ENCODE data around the gene KMT2C. TPM values are rescaled to one million over a fixed set of nuclear protein-coding genes. Genes with fewer than 3 reads are reported as not detected.
"Not testable (repeated sequence)": the region's sequence is repeated elsewhere in the genome, so short reads cannot be mapped to it uniquely, and the experiment has no call there.

Gene KMT2C
- total RNA-seq, 2 donors from 2014 or later: 70.0 to 110 TPM

DNA sequence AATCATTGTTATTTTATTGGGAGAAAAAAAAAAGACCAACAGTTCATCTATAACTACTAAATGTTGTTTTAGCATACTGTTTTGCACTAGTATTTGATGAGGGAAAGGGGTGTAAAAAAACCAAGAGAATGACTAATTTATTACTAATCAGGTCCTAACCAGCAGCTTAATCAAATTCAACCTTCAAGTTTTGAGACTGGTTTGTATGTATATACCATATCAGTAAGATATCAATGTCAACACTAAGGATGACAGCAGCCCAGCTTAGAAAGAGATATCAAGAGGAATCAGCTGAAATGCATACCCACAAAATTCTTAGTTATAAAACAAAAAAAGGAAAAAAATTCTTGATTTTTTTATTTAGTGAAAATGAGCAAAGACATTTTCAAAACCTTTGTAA is 122.6 kb downstream of the KMT2C start:
- ATAC-seq (ENCODE audit: insufficient number of reproducible peaks, low FRiP score, low read depth) (no peak), DNase-seq (ENCODE audit: low spot score) (no peak)
- Histone ChIP-seq H3K4me3 (no peak overlapping the region), H3K9me3 (no peaks in the 10 kb centered on the region), H3K27ac (no peak overlapping the region), H3K27me3 (replicated peaks; ENCODE audit: insufficient read depth) (no peaks in the 10 kb centered on the region), H3K36me3 (peaks cover 7% of the 10 kb centered on the region), H3K4me1 (ENCODE audit: control insufficient read depth in 1 of 2, low read depth in 2 of 2) (peaks cover 10 to 33% of the 10 kb centered on the region in 2 donors)
- no peak for TF ChIP-seq CTCF (IDR thresholded peaks at IDR 0.05)

GRCh38 chr7:152312316-152312715 is 123.5 kb downstream of the KMT2C start:
- DNase-seq (ENCODE audit: low spot score) (no peak), ATAC-seq (ENCODE audit: insufficient number of reproducible peaks, low FRiP score, low read depth) (no peak)
- H3K36me3 ChIP-seq: peaks cover 7% of the 10 kb centered on the region
- H3K9me3 ChIP-seq: no peaks in the 10 kb centered on the region
- no peak overlapping the region for H3K27ac ChIP-seq
- no peak overlapping the region for H3K4me3 ChIP-seq
- no peaks in the 10 kb centered on the region for H3K27me3 ChIP-seq (replicated peaks; ENCODE audit: insufficient read depth)
- peaks cover 10 to 33% of the 10 kb centered on the region in 2 donors for H3K4me1 ChIP-seq (ENCODE audit: control insufficient read depth in 1 of 2, low read depth in 2 of 2)
- no peak for TF ChIP-seq CTCF (IDR thresholded peaks at IDR 0.05)

DNA sequence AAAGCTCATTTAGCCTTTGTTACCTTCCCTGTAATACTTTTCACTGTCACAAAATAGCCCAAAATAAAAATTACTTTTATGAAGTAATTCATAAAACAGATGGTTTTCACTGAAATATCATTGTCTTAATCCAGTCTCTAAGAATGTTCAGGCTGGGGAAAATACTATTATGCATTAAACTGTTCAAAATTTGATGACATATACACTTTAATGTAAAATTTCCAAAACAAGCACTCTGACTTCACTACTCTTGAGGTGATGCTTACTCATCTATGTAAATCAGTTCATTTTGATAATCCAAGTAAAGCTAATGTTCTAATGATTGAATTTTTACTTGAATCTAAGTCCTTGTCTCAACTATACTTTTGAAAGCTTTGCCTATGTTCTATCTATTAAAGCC is 127.9 kb downstream of the KMT2C start:
- no peak overlapping the region for H3K4me3 ChIP-seq
- H3K9me3 ChIP-seq: no peaks in the 10 kb centered on the region
- H3K36me3 ChIP-seq: peaks cover 9% of the 10 kb centered on the region
- H3K4me1 ChIP-seq (ENCODE audit: control insufficient read depth in 1 of 2, low read depth in 2 of 2): peaks cover 6 to 17% of the 10 kb centered on the region in 2 donors
- no peak overlapping the region for H3K27ac ChIP-seq
- no peaks in the 10 kb centered on the region for H3K27me3 ChIP-seq (replicated peaks; ENCODE audit: insufficient read depth)
- ATAC-seq (ENCODE audit: insufficient number of reproducible peaks, low FRiP score, low read depth) (no peak), DNase-seq (ENCODE audit: low spot score) (no peak)
- no peak for TF ChIP-seq CTCF (IDR thresholded peaks at IDR 0.05)

GRCh38 chr7:152299542-152300143 is 136.2 kb downstream of the KMT2C start:
- H3K4me1 ChIP-seq (ENCODE audit: control insufficient read depth in 1 of 2, low read depth in 2 of 2); H3K27ac ChIP-seq; DNase-seq (ENCODE audit: low spot score); H3K36me3 ChIP-seq; ATAC-seq (ENCODE audit: insufficient number of reproducible peaks, low FRiP score, low read depth); H3K4me3 ChIP-seq; H3K27me3 ChIP-seq (replicated peaks; ENCODE audit: insufficient read depth); H3K9me3 ChIP-seq: not testable (repeated sequence)

GRCh38 chr7:152292897-152293296 is 142.9 kb downstream of the KMT2C start:
- TF ChIP-seq CTCF (IDR thresholded peaks at IDR 0.05): no peak
- Histone ChIP-seq H3K27me3 (replicated peaks; ENCODE audit: insufficient read depth) (no peaks in the 10 kb centered on the region), H3K4me3 (no peak overlapping the region), H3K27ac (no peak overlapping the region), H3K9me3 (peaks cover 10% of the 10 kb centered on the region), H3K4me1 (ENCODE audit: control insufficient read depth in 1 of 2, low read depth in 2 of 2) (no peaks in the 10 kb centered on the region), H3K36me3 (peaks cover 9% of the 10 kb centered on the region)
- ATAC-seq (ENCODE audit: insufficient number of reproducible peaks, low FRiP score, low read depth) (no peak), DNase-seq (ENCODE audit: low spot score) (no peak)

DNA sequence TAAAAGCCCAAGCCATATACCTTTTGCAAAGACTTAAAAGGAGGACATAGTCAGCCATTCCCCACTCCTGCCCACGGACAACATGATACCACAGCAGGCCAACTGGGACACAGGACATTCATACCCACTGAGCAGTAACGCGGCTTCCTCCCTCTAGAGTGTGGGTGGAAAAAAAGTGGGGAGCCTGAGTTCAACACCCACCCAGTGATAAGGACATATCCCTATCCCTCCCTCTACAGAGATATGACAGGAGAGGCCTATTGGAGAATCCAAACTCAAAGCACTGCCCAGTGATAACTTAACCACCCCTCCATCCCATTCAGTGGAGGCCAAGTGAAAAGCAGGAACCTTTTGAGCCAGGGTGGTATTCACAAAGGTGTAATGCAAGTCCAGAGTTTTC is 148.8 kb downstream of the KMT2C start:
- not testable (repeated sequence) for H3K4me3 ChIP-seq; H3K27me3 ChIP-seq (replicated peaks; ENCODE audit: insufficient read depth); H3K4me1 ChIP-seq (ENCODE audit: control insufficient read depth in 1 of 2, low read depth in 2 of 2); DNase-seq (ENCODE audit: low spot score); H3K27ac ChIP-seq; H3K36me3 ChIP-seq; ATAC-seq (ENCODE audit: insufficient number of reproducible peaks, low FRiP score, low read depth)
- H3K9me3 ChIP-seq: peaks cover 10% of the 10 kb centered on the region

- not testable (repeated sequence) for H3K4me3 ChIP-seq; ATAC-seq (ENCODE audit: insufficient number of reproducible peaks, low FRiP score, low read depth); DNase-seq (ENCODE audit: low spot score); H3K27ac ChIP-seq; H3K4me1 ChIP-seq (ENCODE audit: control insufficient read depth in 1 of 2, low read depth in 2 of 2); H3K36me3 ChIP-seq; H3K27me3 ChIP-seq (replicated peaks; ENCODE audit: insufficient read depth)
- peaks cover 10% of the 10 kb centered on the region for H3K9me3 ChIP-seq
These were observed 149.6 kb downstream of the KMT2C start for GRCh38 chr7:152286219-152286618.

DNA sequence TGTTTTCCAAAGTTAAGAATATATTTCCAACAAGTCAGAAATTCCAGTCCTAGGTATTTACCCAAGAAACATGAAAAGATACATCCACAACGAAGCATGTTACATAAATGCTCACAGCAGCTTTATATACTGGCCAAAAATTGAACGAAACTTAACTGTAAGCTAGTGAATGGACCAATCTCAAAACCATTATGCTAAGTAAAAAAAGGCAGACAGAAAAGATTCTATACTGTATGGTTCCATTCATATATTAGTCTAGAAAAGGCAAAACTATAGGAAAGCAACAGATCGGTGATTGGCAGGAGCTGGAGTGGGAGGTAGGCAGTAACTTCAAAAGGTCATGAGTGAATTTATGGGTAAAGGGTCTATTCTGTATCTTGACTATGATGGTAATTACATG is 150.8 kb downstream of the KMT2C start:
- ATAC-seq (ENCODE audit: insufficient number of reproducible peaks, low FRiP score, low read depth); H3K27ac ChIP-seq; H3K36me3 ChIP-seq; DNase-seq (ENCODE audit: low spot score); H3K4me1 ChIP-seq (ENCODE audit: control insufficient read depth in 1 of 2, low read depth in 2 of 2); H3K4me3 ChIP-seq; H3K27me3 ChIP-seq (replicated peaks; ENCODE audit: insufficient read depth): not testable (repeated sequence)
- H3K9me3 ChIP-seq: peaks cover 10% of the 10 kb centered on the region

GRCh38 chr7:152277687-152278086 is 158.1 kb downstream of the KMT2C start:
- not testable (repeated sequence) for ATAC-seq (ENCODE audit: insufficient number of reproducible peaks, low FRiP score, low read depth); DNase-seq (ENCODE audit: low spot score); H3K27ac ChIP-seq; H3K9me3 ChIP-seq; H3K4me1 ChIP-seq (ENCODE audit: control insufficient read depth in 1 of 2, low read depth in 2 of 2); H3K27me3 ChIP-seq (replicated peaks; ENCODE audit: insufficient read depth); H3K36me3 ChIP-seq; H3K4me3 ChIP-seq
